Ovary (tissue), 9 donors: ENCODE results near the gene GPR180. TPM values are rescaled to one million over a fixed set of nuclear protein-coding genes. Genes with fewer than 3 reads are reported as not detected.

Experiments
- DNase-seq, 5 donors: peaks; one replicate each; pipeline ENCODE4 v3.0.0-alpha.2; 2019 to 2020
- H3K27ac ChIP-seq, 2 donors: fragments of 200-600 bp; one replicate each; pipeline versions ENCODE4 v1.5.1 to v1.8.0; 2019 to 2022
- H3K27me3 ChIP-seq: fragments of 200-600 bp; one replicate; pipeline ENCODE4 v1.8.0; 2022
- H3K36me3 ChIP-seq: fragments of 200-600 bp; sonication (generic); one replicate; pipeline ENCODE4 v1.5.1; 2019
- H3K4me1 ChIP-seq: one replicate; pipeline ENCODE4 v1.8.1; 2013; ENCODE audit warnings: mild to moderate bottlenecking, moderate library complexity; ENCODE audit not compliant: insufficient read depth
- H3K4me3 ChIP-seq: fragments of 200-600 bp; sonication (generic); one replicate; pipeline ENCODE4 v1.5.1; 2017
- H3K9me3 ChIP-seq, 2 donors: fragments of 200-600 bp in 1 of 2; sonication (generic) in 1 of 2; one replicate each; pipeline versions ENCODE4 v1.5.1 to v1.8.1; 2013 to 2019; ENCODE audit warnings: mild to moderate bottlenecking in 1 of 2, moderate library complexity in 1 of 2
- EP300 ChIP-seq: sonication (generic); formaldehyde crosslinking; IDR thresholded peaks from one replicate; pipeline ENCODE4 v1.6.1; 2017; ENCODE audit warnings: antibody characterized with exemption
- POLR2A ChIP-seq: fragments of 450-650 bp; IDR thresholded peaks from one replicate; pipeline ENCODE4 v1.6.1; 2017; ENCODE audit warnings: antibody characterized with exemption, mild to moderate bottlenecking, moderate library complexity
- WGBS, 3 donors: extraction: QIAGEN DNeasy Blood & Tissue Kit in 1 of 3; methylation state at CpG; one replicate each; pipeline versions ENCODE4 v1.1.5 to v1.1.7; 2013 to 2017; 5-methylcytosine and 5-hydroxymethylcytosine counted together
- intact Hi-C, 4 donors: fragments of 100-400 bp; cut with DNase I; formaldehyde crosslinking; loops; one replicate each; pipeline versions ENCODE4 v1.11.0 to v1.15.1; 2022 to 2023
- polyA plus RNA-seq, 2 donors: library from polyadenylated mRNA; stranded (reverse); fragments of 200-250 nt in 1 of 2; fragments of 350-450 nt in 1 of 2; fragmentation: Illumina TruSeq in 1 of 2; extraction: RNeasy Lipid Tissue Mini Kit (QIAGEN cat#74804) in 1 of 2; gene quantifications; one replicate each; pipeline ENCODE4 v1.2.3, GENCODE V29; 2013 to 2014
- total RNA-seq, 7 donors: library from RNA; depleted of rRNA in 2 of 7; stranded (reverse); fragments of >200 nt in 2 of 7; fragmentation: NEBNext Ultra II Directional in 3 of 7; extraction: Animal tissue kit (Norgen Biotek cat#: 25700) in 3 of 7; gene quantifications; one replicate each; pipeline versions ENCODE4 v1.1.0 to v1.2.4, GENCODE V29; 2016 to 2023
- TF ChIP-seq, protein P1 (sequence below), 3 donors: fragments of 450-650 bp in 2 of 3; fragments of 200-600 bp in 1 of 3; IDR thresholded peaks; one replicate each; pipeline versions ENCODE4 v1.5.1 to v1.8.0; 2016 to 2022; ENCODE audit warnings: antibody characterized with exemption in 3 of 3, mild to moderate bottlenecking in 1 of 3
- donor health status: DM: no; HTN: no; CAD: no; lungs with moderate emphysema.
- donor health status: DM: no; HTN: no; CAD: no.
- donor health status: Bipolar disorder and iron deficiency.
- donor health status: DM: yes; HTN: yes; CAD: no.
- donor health status: DM: no; HTN: no; CAD: no.
- donor health status: DM: yes; HTN: yes; CAD: no.

GPR180 gene
- total and polyA plus RNA-seq, 9 donors: 1.6 to 6.7 (median 4.3) TPM

DNA sequence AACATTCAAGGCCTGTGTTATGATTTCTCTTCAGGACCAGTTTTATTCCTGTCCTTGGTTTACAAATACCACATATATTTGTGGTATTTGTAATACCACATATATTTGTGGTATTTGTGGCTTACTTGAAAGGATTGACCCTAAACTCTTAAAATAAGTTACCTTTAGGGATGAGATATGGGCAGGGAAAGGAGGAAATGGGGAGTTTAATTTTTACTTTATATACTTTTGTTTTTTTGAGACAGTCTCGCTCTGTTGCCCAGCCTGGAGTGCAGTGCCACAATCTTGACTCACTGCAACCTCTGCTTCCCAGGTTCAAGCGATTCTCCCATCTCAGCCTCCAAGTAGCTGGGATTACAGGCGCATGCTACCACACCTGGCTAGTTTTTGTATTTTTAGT is 3.4 kb upstream of the GPR180 start:
- intact Hi-C loops: no loop called here
- no peak for DNase-seq
- WGBS, 3 donors: 93 to 96% (median 94%) methylated on average over 3 of the region's 3 CpGs
- Histone ChIP-seq H3K9me3 (no peaks in the 10 kb centered on the region), H3K27me3 (no peaks in the 10 kb centered on the region), H3K27ac (no peak overlapping the region), H3K4me3 (no peak overlapping the region), H3K4me1 (peaks cover 11% of the 10 kb centered on the region), H3K36me3 (no peaks in the 10 kb centered on the region)
- TF ChIP-seq, protein P1, sequence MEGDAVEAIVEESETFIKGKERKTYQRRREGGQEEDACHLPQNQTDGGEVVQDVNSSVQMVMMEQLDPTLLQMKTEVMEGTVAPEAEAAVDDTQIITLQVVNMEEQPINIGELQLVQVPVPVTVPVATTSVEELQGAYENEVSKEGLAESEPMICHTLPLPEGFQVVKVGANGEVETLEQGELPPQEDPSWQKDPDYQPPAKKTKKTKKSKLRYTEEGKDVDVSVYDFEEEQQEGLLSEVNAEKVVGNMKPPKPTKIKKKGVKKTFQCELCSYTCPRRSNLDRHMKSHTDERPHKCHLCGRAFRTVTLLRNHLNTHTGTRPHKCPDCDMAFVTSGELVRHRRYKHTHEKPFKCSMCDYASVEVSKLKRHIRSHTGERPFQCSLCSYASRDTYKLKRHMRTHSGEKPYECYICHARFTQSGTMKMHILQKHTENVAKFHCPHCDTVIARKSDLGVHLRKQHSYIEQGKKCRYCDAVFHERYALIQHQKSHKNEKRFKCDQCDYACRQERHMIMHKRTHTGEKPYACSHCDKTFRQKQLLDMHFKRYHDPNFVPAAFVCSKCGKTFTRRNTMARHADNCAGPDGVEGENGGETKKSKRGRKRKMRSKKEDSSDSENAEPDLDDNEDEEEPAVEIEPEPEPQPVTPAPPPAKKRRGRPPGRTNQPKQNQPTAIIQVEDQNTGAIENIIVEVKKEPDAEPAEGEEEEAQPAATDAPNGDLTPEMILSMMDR (IDR thresholded peaks at IDR 0.05): no peak
- no peak for TF ChIP-seq EP300
- TF ChIP-seq POLR2A: no peak

DNA sequence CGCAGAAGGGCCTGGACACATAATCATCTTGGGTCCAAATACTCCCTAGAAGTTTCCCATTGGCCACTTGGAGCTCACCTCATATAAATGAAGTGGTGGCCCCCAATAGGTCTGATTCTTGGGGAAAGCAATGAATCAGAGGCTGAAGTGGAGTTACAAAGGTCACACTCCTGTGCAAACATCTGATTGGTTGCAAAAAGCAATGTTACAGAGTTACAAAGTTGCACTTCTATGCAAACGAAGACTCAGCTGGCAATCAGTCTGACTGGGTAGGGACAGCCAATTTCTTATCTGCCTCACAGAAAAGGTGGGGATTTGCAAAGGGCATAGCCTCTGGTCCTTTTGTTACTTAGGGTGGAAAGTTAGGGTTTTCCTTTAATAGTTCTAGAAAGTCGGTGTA is 1.8 kb upstream of the GPR180 start:
- Histone ChIP-seq H3K27ac (no peak overlapping the region), H3K27me3 (no peaks in the 10 kb centered on the region), H3K36me3 (no peaks in the 10 kb centered on the region), H3K9me3 (no peaks in the 10 kb centered on the region), H3K4me3 (no peak overlapping the region), H3K4me1 (peaks cover 8% of the 10 kb centered on the region)
- no peak for DNase-seq
- TF ChIP-seq POLR2A (no peak), EP300 (no peak)
- TF ChIP-seq, protein P1 (IDR thresholded peaks at IDR 0.05): no peak
- 86 to 97% (median 90%) methylated on average over 3 of the region's 3 CpGs for WGBS, 3 donors
- intact Hi-C loops: no loop called here

DNA sequence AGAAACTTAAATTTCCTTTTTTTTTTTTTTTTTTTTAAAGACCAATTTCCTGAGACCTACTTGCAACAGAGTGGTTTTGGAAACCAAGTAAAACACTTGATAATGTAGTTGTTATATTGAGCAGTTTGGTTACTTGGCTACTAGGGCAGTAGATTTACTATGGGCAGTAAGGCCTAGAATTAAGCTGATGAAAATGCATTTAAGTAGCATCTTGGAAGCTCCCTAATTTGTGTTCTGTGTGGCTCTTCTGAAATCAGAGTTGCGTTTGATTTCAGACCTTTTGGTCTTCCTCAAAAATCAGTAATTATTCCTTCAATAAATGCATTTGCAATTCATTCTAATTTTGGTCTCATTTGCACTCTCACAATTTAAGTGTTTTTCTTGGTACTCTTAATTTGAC is 810 bp downstream of the GPR180 start:
- WGBS, 3 donors: 21 to 39% (median 30%) methylated on average over 1 of the region's 1 CpG
- DNase-seq: no peak
- peak overlapping the region; percentile 97 for H3K4me3 ChIP-seq
- peak overlapping the region; percentile 71 to 76 for H3K27ac ChIP-seq
- no peaks in the 10 kb centered on the region for H3K27me3 ChIP-seq
- intact Hi-C loops: no loop called here
- TF ChIP-seq EP300: no peak
- TF ChIP-seq, protein P1 (IDR thresholded peaks at IDR 0.05): no peak
- TF ChIP-seq POLR2A: no peak
- H3K9me3 ChIP-seq: no peaks in the 10 kb centered on the region
- H3K4me1 ChIP-seq: no peaks in the 10 kb centered on the region
- H3K36me3 ChIP-seq: no peaks in the 10 kb centered on the region

DNA sequence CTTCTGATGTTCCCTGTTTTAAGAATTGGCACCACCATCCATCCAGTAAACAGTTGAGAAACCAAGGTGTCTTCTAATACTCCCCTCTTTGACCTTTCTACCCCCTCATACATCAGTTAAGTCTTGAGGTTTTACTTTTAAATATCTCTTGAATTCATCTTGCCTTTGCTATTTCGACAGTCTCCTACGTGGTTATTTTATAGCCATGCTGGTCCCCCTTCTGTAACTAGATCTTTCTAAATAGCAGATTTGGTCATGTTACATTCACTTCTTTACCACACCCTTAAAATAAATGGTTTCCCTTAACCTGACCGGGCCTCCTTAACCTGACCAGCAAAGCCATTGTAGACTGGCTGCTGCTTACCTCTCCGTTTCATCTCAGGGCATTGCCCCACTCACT is 5.4 kb downstream of the GPR180 start:
- WGBS, 3 donors: 85 to 92% (median 89%) methylated on average over 4 of the region's 4 CpGs
- no peak for DNase-seq
- intact Hi-C loops: no loop called here
- Histone ChIP-seq H3K9me3 (no peaks in the 10 kb centered on the region), H3K36me3 (no peaks in the 10 kb centered on the region), H3K27me3 (no peaks in the 10 kb centered on the region), H3K27ac (no peak overlapping the region), H3K4me1 (no peaks in the 10 kb centered on the region), H3K4me3 (no peak overlapping the region)
- TF ChIP-seq EP300: no peak
- no peak for TF ChIP-seq POLR2A
- TF ChIP-seq, protein P1 (IDR thresholded peaks at IDR 0.05): no peak

DNA sequence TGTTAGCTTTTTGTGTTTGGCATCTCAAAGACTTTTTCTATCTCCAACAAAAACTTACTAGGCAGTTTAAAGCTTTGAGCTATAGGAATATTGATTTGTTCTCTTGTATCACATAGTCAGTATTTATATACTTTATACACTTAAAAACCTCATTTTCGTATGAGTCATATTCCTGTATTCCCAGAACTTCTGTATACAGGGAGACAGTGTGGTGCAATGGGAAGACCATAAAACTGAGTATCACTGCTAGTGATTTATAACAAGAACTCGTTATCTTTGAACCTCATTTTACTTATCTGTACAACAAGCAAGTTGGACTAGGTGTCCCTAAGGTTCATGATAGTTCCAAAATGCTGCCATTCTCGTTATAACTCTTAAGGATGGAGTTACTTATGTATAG is 6.3 kb downstream of the GPR180 start:
- DNase-seq: no peak
- H3K36me3 ChIP-seq: no peaks in the 10 kb centered on the region
- WGBS, 3 donors: 71% methylated on average over 3 of the region's 3 CpGs
- H3K27me3 ChIP-seq: no peaks in the 10 kb centered on the region
- no peak for TF ChIP-seq POLR2A
- TF ChIP-seq, protein P1 (IDR thresholded peaks at IDR 0.05): no peak
- TF ChIP-seq EP300: no peak
- H3K9me3 ChIP-seq: no peaks in the 10 kb centered on the region
- intact Hi-C loops: no loop called here
- no peaks in the 10 kb centered on the region for H3K4me1 ChIP-seq
- no peak overlapping the region for H3K27ac ChIP-seq
- H3K4me3 ChIP-seq: no peak overlapping the region
